Mucosa of rectum (tissue), 2 donors: ENCODE measurements around the gene ECM2.

Experiments used
- H3K27ac ChIP-seq, 2 donors: one replicate each; pipeline ENCODE4 v1.7.0; 2013; ENCODE audit warnings: inconsistent platforms in 2 of 2, low read depth in 2 of 2, low read length in 2 of 2
- H3K27me3 ChIP-seq, 2 donors: one replicate each; pipeline ENCODE4 v1.7.0; 2013; ENCODE audit warnings: low read length in 2 of 2; ENCODE audit not compliant: control insufficient read depth in 2 of 2, insufficient read depth in 2 of 2
- H3K36me3 ChIP-seq, 2 donors: one replicate each; pipeline ENCODE4 v1.7.0; 2013; ENCODE audit warnings: low read length in 2 of 2; ENCODE audit not compliant: control insufficient read depth in 2 of 2, insufficient read depth in 2 of 2
- H3K4me1 ChIP-seq, 2 donors: one replicate each; pipeline ENCODE4 v1.7.0; 2013; ENCODE audit warnings: low read length in 2 of 2, mild to moderate bottlenecking in 1 of 2; ENCODE audit not compliant: control insufficient read depth in 2 of 2, insufficient read depth in 2 of 2
- H3K4me3 ChIP-seq, 2 donors: one replicate each; pipeline ENCODE4 v1.7.0; 2013; ENCODE audit warnings: low read length in 2 of 2
- H3K9ac ChIP-seq, 2 donors: one replicate each; pipeline ENCODE4 v1.7.0; 2013; ENCODE audit warnings: low read length in 2 of 2, low read depth in 1 of 2, mild to moderate bottlenecking in 1 of 2
- H3K9me3 ChIP-seq, 2 donors: one replicate each; pipeline ENCODE4 v1.7.0; 2013; ENCODE audit warnings: low read length in 2 of 2; ENCODE audit not compliant: control insufficient read depth in 2 of 2
- donor health status: healthy.
- donor health status: Normal muscosa, but diverticular disease.

ECM2 gene

DNA sequence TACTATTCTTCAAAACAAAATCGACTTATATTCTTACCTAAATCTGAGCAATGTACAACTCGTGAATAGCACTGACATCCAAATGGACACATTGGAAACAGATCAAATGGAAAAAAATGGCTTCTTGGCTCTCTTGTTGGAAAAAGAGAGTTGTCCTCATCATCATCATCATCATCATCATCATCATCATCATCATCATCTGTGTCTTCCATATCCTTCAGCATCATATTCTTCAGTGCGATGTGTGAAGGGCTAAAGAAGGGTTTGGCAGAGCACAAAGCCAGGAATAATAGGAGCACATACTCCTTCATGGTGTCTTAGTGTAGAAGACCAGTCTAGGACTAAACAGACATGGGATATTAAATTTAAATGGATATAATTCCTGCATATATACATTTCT lies 61.2 kb downstream of the ECM2 start:
- Histone ChIP-seq H3K27me3 (no peaks in the 10 kb centered on the region), H3K27ac (no peak overlapping the region), H3K36me3 (no peaks in the 10 kb centered on the region), H3K4me3 (no peak overlapping the region), H3K9me3 (no peaks in the 10 kb centered on the region), H3K4me1 (no peaks in the 10 kb centered on the region), H3K9ac (no peak overlapping the region)

DNA sequence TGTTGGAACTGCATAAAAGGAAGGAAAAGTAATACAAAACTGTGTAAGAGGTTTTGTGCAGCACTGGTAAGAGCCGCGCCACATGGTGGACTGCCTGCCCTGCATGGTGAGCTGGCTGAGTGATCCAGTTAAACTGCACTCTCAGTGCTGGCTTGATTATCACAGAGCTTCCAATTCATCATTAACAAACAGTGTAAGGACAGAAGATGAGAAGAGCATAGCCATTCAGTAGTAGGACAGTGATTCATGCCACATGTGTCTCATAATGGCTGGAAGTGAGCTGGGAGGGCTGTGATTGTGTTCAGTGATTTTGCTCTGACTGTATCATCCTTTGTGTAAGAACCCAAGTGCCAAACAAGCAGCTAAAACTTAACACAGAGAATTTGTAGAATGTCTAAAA lies 67.6 kb downstream of the ECM2 start:
- Histone ChIP-seq H3K36me3 (no peaks in the 10 kb centered on the region), H3K4me1 (no peaks in the 10 kb centered on the region), H3K9me3 (no peaks in the 10 kb centered on the region), H3K27ac (no peak overlapping the region), H3K4me3 (no peak overlapping the region), H3K27me3 (no peaks in the 10 kb centered on the region), H3K9ac (no peak overlapping the region)

DNA sequence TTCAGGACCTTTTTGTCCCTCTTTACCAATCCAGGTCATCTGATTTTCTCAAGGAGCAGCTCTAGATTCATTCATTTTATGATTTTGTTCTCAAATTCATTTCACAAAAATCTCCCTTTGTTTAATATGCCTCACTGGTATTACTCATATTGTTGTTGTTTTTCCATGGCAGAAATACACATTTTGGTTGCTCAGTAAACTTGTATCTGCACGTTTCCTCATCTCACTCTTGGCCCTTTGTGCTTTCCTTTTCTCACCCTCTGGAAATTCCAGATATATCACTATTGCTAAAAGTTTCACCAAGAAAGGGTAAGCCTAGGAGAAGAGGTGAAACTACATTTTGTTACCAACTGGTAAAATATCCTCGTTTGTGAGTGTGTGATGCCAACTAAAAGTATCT lies 68.3 kb downstream of the ECM2 start:
- H3K27ac ChIP-seq, result no peak overlapping the region

DNA sequence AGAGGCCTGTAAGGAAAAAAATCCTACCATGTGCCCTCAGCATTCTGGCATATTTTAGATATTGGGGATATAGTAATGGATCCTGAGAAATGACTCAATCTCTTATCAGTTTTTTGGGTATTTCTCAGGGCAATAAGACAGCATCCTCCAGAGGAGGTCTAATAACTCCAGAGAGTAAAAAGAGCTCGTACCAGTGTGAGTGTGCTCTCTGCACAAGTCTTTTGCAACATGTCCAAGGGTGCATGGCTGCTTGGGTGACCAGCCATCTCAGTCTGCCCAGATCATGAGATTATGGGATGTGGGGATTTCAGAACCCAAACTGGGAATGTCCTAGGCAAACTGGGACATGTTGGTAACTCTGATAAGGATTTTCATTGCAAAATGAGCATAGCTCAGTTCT lies 68.7 kb downstream of the ECM2 start:
- no peaks in the 10 kb centered on the region for H3K4me1 ChIP-seq
- no peak overlapping the region for H3K4me3 ChIP-seq
- H3K27ac ChIP-seq, result no peak overlapping the region
- no peak overlapping the region for H3K9ac ChIP-seq
- H3K9me3 ChIP-seq, result no peaks in the 10 kb centered on the region
- no peaks in the 10 kb centered on the region for H3K27me3 ChIP-seq
- H3K36me3 ChIP-seq, result no peaks in the 10 kb centered on the region

More for the DNA sequence above, 68.3 kb downstream of the ECM2 start:
- Histone ChIP-seq H3K36me3 (no peaks in the 10 kb centered on the region), H3K27me3 (no peaks in the 10 kb centered on the region), H3K4me3 (no peak overlapping the region), H3K9me3 (no peaks in the 10 kb centered on the region), H3K9ac (no peak overlapping the region), H3K4me1 (no peaks in the 10 kb centered on the region)

DNA sequence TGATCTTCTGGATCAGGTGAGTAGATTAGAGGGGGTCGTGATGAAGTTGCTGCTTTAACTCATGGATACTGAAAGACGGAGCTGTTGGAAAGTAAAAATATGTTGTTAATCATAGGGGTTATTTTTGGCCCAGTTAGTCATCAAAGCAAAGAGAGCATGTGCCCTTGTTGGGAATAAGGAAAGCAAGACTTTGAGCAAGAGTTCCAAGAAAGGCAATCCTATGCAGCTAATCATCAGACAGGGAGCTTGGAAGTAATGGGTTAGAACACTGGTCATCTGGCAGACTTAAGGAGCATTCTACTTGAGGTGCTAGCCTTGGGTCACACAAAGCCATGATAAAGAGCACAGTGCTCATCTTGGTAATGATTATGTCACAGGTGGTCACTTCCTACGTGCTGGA lies 71.8 kb downstream of the ECM2 start:
- H3K4me3 ChIP-seq, result no peak overlapping the region
- H3K9me3 ChIP-seq, result no peaks in the 10 kb centered on the region
- no peaks in the 10 kb centered on the region for H3K4me1 ChIP-seq
- no peaks in the 10 kb centered on the region for H3K27me3 ChIP-seq
- no peak overlapping the region for H3K27ac ChIP-seq
- no peak overlapping the region for H3K9ac ChIP-seq
- H3K36me3 ChIP-seq, result no peaks in the 10 kb centered on the region

DNA sequence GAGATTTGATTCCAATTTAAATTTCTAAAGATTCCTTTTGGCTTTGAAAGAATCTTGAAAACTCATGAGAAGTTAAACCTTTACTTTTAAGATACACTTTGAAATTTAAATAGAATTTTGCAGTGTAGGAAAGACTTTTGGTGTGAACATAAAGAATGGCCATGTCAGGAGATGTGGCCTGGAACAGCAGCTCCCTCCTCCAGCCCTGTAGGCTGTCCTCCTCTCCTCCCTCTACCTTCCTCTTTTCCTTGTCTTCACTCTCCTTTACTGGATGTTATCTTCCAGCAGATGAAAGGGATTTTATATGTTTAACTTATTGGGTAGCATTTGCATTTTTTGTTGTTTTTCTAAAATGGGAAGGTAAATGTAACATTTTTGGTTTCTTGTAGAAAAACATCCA lies 72.4 kb downstream of the ECM2 start:
- no peaks in the 10 kb centered on the region for H3K4me1 ChIP-seq
- H3K4me3 ChIP-seq, result no peak overlapping the region
- H3K9ac ChIP-seq, result no peak overlapping the region
- H3K9me3 ChIP-seq, result no peaks in the 10 kb centered on the region
- no peak overlapping the region for H3K27ac ChIP-seq
- no peaks in the 10 kb centered on the region for H3K36me3 ChIP-seq
- H3K27me3 ChIP-seq, result no peaks in the 10 kb centered on the region

DNA sequence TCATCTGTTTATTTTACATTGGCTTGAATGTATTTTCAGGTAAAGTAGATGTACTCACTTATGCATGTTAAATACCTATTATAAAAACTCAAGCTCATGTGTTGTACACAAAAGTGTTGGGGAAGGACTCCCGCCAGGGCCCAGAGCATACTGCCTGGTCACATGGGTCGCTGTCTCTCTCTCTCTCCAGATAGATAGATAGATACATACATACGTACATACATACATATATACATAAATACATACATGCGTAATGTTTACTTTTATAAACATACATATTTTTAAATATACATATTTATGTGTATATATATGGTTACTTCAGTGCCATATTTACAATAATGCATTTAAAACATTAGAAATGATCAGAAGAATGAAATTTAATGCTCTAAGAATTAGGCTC lies 78.2 kb downstream of the ECM2 start:
- Histone ChIP-seq H3K4me1 (no peaks in the 10 kb centered on the region), H3K36me3 (no peaks in the 10 kb centered on the region), H3K27me3 (no peaks in the 10 kb centered on the region), H3K27ac (no peak overlapping the region), H3K9me3 (no peaks in the 10 kb centered on the region), H3K4me3 (no peak overlapping the region), H3K9ac (no peak overlapping the region)

DNA sequence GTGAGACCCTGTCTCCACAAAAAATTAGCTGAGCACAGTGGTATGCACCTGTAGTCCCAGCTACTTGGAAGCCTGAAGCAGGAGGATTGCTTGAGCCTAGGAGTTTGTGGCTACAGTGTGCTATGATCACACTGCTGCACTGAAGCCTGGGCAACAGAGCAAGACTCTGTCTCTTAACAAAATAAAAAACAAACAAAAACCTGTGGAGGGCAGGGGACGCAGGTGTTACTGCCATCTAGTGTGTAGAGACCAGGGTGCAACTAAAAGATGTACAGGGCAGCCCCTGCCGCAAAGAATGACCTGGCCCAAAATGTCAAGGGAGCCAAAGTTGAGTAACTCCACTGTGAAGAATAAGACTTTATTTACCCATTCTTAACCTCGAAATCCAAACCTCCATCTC lies 80.6 kb downstream of the ECM2 start:
- H3K9me3 ChIP-seq, result no peaks in the 10 kb centered on the region
- no peak overlapping the region for H3K27ac ChIP-seq
- no peaks in the 10 kb centered on the region for H3K36me3 ChIP-seq
- H3K27me3 ChIP-seq, result no peaks in the 10 kb centered on the region
- no peak overlapping the region for H3K9ac ChIP-seq
- no peaks in the 10 kb centered on the region for H3K4me1 ChIP-seq
- no peak overlapping the region for H3K4me3 ChIP-seq

DNA sequence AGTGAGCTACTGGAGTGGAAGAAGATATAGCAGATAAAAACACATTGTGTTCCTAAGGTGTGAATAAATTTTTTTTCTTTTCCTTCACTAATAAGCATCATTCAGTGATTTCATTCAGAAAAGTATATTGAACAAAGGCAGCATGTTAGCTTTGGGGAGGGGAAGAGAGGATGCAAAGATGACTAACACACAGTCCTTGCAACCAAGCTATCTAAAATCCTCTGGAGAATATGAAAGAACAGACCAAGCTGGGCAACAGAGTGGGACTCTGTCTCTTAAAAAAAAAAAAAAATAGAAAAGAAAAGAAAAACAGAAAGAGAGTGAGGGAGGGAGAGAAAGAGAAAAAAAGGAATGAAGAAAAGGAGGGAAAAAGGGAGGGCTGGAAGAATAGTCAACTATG lies 89.3 kb downstream of the ECM2 start:
- no peak overlapping the region for H3K9ac ChIP-seq
- H3K27me3 ChIP-seq, result no peaks in the 10 kb centered on the region

More for the DNA sequence above, 89.3 kb downstream of the ECM2 start:
- no peak overlapping the region for H3K27ac ChIP-seq
- no peaks in the 10 kb centered on the region for H3K9me3 ChIP-seq
- no peaks in the 10 kb centered on the region for H3K4me1 ChIP-seq
- H3K36me3 ChIP-seq, result no peaks in the 10 kb centered on the region
- no peak overlapping the region for H3K4me3 ChIP-seq
